Stimulated activated CD4-positive, alpha-beta T cell treated with anti-CD3 and anti-CD28 coated beads, Interleukin-2, amount 100 ng/mL, for 48 hours (primary cell): ENCODE data around the gene GPBP1.
"Not testable (repeated sequence)": the region's sequence is repeated elsewhere in the genome, so short reads cannot be mapped to it uniquely, and the experiment has no call there.

Experiments used
- DNase-seq, 2 donors: peaks; one replicate each; pipeline ENCODE4 v3.0.0-alpha.2; 2020

Gene GPBP1, protein sequence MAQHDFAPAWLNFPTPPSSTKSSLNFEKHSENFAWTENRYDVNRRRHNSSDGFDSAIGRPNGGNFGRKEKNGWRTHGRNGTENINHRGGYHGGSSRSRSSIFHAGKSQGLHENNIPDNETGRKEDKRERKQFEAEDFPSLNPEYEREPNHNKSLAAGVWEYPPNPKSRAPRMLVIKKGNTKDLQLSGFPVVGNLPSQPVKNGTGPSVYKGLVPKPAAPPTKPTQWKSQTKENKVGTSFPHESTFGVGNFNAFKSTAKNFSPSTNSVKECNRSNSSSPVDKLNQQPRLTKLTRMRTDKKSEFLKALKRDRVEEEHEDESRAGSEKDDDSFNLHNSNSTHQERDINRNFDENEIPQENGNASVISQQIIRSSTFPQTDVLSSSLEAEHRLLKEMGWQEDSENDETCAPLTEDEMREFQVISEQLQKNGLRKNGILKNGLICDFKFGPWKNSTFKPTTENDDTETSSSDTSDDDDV

GRCh38 chr5:57173319-57174127 lies at the start of gene GPBP1:
GPBP1 (plus strand) TSS chr5:57174059; CDS start chr5:57214131, 40,072 bp downstream.
- peak; percentile 94 to 97 for DNase-seq

DNA sequence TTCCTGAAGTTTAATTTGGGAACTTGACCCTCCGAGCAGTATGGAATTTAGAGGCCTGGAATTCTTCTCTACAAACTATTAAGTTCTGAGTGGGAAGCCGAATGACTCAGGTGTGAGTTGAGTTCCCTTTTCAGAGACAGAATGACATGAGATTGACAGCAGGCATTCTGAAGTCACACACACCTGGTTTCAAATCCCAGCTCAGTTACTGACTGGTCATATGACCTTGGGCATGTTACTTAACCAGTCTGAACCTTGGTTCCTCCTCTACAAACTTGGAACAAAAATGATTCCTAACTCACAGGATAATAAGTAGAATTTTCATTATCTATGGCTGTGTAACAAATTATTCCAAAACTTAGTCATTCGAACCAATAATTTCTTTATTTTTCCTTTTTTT lies 45.5 kb upstream of the GPBP1 start:
- no peak for DNase-seq

- DNase-seq, result no peak
Measured at GRCh38 chr5:57133574-57133973, 40.3 kb upstream of the GPBP1 start.

DNA sequence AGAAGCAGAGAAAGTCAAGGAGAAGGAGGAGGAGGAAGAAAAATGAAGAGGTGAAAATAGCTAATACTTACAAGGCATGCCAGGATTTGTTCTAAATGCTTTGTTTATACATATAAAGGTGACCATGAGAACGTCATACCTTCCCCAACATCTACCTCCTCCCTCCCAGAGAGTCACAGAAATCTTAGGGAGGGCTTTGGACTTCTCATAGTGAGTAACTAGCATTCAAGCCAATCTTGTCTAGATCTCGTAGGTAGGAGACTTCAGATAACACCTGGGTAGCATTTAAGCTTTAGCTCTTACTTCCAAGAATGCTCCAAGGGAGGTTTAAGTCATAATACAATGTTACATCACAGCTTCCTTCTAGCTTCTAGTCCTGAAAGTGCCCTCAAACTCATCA lies 36.5 kb upstream of the GPBP1 start:
- DNase-seq, result no peak

DNA sequence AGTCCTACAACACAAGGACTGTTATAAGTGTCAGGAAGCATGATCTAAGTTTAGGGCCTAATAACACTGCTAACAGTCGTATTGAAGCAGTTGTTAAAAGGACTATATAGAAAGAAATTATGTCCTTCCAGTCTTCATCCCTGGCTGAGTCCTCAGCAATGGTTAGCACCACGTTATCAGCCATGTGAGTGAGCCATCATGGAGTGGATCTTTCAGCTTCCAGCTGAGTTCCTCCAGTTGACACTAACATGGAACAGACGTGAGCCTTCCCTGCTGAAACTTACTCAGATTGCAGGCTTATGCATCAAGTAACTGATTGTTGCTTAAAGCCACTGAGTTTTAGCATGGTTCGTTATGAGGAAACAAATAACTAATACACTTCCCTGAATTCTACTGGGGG lies 21.5 kb upstream of the GPBP1 start:
- DNase-seq, result no peak

- DNase-seq, result no peak
Measured at GRCh38 chr5:57155033-57155432, 18.8 kb upstream of the GPBP1 start.

GRCh38 chr5:57157131-57157530 lies 16.7 kb upstream of the GPBP1 start:
- DNase-seq, result no peak

GRCh38 chr5:57157666-57158065 lies 16.2 kb upstream of the GPBP1 start:
- DNase-seq, result no peak

- DNase-seq, result no peak
Measured at GRCh38 chr5:57163553-57164006, 10.3 kb upstream of the GPBP1 start.

DNA sequence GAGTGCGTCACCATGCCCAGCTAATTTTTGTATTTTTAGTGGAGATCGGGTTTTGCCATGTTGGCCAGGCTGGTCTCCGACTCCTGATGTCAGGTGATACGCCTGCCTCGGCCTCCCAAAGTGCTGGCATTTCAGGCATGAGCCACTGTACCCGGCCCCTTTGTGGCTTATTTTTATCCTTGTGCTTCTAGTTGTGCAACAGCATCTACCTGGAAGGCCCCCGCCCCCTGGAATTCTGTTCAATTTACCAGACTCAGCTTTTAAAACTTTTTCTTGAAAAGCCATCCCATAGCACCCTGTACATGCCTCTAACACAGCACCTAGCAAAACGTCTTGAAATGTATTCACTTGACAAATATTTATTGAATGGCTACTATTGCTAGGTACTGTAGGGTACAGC lies 9.7 kb upstream of the GPBP1 start:
- DNase-seq, result no peak

GRCh38 chr5:57165171-57165570 lies 8.7 kb upstream of the GPBP1 start:
- DNase-seq, result not testable (repeated sequence)

DNA sequence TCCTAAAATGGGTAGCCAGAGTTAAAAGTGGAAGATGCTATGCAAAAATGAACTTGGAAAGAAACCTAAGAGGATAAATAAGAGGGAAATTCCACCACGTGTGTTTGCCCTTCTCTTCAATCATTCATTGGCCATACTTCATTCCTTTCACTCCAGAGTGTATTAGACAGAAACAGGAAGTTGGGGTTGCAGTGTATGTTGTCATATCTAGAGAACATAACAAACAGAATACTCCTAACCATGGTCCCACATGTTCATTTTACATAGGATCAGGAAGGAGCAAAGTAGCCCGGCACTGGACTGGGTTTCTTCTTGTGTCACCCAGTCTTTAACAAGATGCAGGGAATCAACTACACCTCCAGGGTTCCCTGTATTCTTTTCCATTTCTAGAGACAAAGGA lies 7.6 kb upstream of the GPBP1 start:
- no peak for DNase-seq

DNA sequence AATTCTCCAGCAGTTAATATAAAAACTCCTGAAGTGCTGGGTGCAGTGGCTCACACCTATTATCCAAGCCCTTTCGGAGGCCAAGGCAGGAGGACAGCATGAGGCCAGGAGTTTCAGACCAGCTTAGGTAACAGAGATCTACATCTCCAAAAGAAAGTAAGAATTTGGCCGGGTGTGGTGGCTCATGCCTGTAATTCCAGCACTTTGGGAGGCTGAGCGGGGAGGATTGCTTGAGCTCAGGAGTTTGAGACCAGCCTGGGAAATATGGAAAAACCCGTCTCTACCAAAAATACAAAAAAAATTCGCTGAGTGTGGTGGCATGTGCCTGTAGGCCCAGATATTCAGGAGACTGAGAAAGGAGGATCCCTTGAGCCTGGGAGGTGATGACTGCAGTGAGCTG lies 6.7 kb upstream of the GPBP1 start:
- DNase-seq, result no peak

- not testable (repeated sequence) for DNase-seq
Measured at GRCh38 chr5:57170116-57170515, 3.7 kb upstream of the GPBP1 start.

- DNase-seq, result peak; percentile 6 to 23
Measured at GRCh38 chr5:57171816-57172465, 1.9 kb upstream of the GPBP1 start.

GRCh38 chr5:57172466-57173318 lies 1.2 kb upstream of the GPBP1 start:
- DNase-seq, result no peak

GRCh38 chr5:57174128-57174889 lies 450 bp downstream of the GPBP1 start:
- peak; percentile 18 to 19 for DNase-seq

- no peak for DNase-seq
Measured at GRCh38 chr5:57174890-57175510, 1.1 kb downstream of the GPBP1 start.

DNA sequence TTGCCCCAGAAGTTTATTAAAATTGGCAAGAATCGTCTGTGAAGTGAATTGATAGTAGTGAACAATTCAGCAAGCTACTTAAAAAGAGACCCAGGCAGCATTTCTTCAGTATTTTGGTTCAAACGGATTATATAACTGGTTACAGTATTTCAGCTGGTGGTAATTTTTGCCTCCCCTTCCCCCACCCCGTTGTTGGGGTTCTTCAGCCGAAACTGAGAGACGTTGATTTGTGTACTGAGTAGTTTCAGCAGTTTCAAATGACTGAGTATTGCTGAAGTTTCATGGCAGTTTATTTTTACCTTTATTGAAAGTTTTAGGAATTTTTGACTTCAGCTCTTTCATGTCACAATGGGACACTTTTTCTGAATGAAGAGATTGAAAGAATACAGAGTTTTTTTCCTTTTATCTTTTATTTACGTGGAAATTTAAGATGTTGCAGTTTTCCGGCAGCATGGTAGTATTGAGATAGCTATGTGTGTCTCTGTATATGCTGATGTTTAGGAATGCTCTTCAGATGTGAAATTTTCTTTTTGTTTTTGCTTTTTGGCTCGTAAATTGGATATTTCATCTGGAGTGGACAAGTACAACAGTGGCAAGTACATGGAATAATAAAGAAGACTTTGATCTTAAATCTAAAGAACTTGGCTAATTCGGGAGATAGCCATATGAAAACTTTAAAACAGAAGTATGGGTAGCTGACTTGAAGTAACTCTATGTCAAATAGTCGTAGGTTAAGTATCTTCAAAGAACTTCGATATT lies 1.9 kb downstream of the GPBP1 start:
- DNase-seq, result peak; percentile 36 to 48

- DNase-seq, result no peak
Measured at GRCh38 chr5:57176350-57176857, 2.5 kb downstream of the GPBP1 start.
